Hepatocyte (in vitro differentiated cells): Measurements from ENCODE around the gene SMC5. TPM values are rescaled to one million over a fixed set of nuclear protein-coding genes. Genes with fewer than 3 reads are reported as not detected.
A peak's percentile ranks its signal among the peaks of the same experiment; 100 is the strongest.
"Not testable (repeated sequence)": the region's sequence is repeated elsewhere in the genome, so short reads cannot be mapped to it uniquely, and the experiment has no call there.

ENCODE experiments used
- DNase-seq: peaks from one replicate; pipeline ENCODE4 v3.0.0-alpha.2; 2016; ENCODE audit warnings: low spot score
- H2AFZ ChIP-seq: fragments of 200-600 bp; sonication (generic); 2 replicates; pipeline ENCODE4 v1.6.0; 2016; ENCODE audit warnings: antibody characterized with exemption, mild to moderate bottlenecking
- H3K27ac ChIP-seq: fragments of 200-600 bp; sonication (generic); 2 replicates; pipeline ENCODE4 v1.5.1; 2016; ENCODE audit warnings: mild to moderate bottlenecking
- H3K27me3 ChIP-seq: fragments of 200-600 bp; sonication (generic); 2 replicates; pipeline ENCODE4 v1.6.1; 2016
- H3K36me3 ChIP-seq: fragments of 200-600 bp; sonication (generic); replicated peaks from 2 replicates; pipeline ENCODE4 v1.5.1; 2016; ENCODE audit warnings: low read depth; ENCODE audit not compliant: insufficient read depth
- H3K4me1 ChIP-seq: fragments of 200-600 bp; sonication (generic); 2 replicates; pipeline ENCODE4 v1.5.1; 2016; ENCODE audit warnings: mild to moderate bottlenecking, moderate library complexity; ENCODE audit not compliant: insufficient read depth
- H3K4me2 ChIP-seq: fragments of 200-600 bp; sonication (generic); 2 replicates; pipeline ENCODE4 v1.6.0; 2016
- H3K4me3 ChIP-seq: fragments of 200-600 bp; sonication (generic); 2 replicates; pipeline ENCODE4 v1.5.1; 2016; ENCODE audit warnings: mild to moderate bottlenecking
- H3K79me2 ChIP-seq: fragments of 200-600 bp; sonication (generic); 2 replicates; pipeline ENCODE4 v1.6.0; 2017; ENCODE audit warnings: mild to moderate bottlenecking
- H3K9me2 ChIP-seq: fragments of 200-600 bp; sonication (generic); replicated peaks from 2 replicates; pipeline ENCODE4 v1.6.0; 2017; ENCODE audit warnings: mild to moderate bottlenecking; ENCODE audit not compliant: insufficient read depth
- H3K9me3 ChIP-seq: fragments of 200-600 bp; sonication (generic); 2 replicates; pipeline ENCODE4 v1.5.1; 2016; ENCODE audit warnings: low read depth, mild to moderate bottlenecking
- H4K20me1 ChIP-seq: fragments of 200-600 bp; sonication (generic); 2 replicates; pipeline ENCODE4 v1.6.0; 2016; ENCODE audit warnings: mild to moderate bottlenecking; ENCODE audit not compliant: insufficient read depth, poor library complexity, severe bottlenecking
- CTCF ChIP-seq: fragments of 200-600 bp; sonication (generic); IDR thresholded peaks from 2 replicates; pipeline ENCODE4 v1.5.1; 2016; ENCODE audit warnings: antibody characterized with exemption, mild to moderate bottlenecking; ENCODE audit not compliant: poor library complexity
- EZH2 ChIP-seq: fragments of 200-600 bp; sonication (generic); IDR thresholded peaks from 2 replicates; pipeline ENCODE4 v1.6.1; 2016; ENCODE audit warnings: antibody characterized with exemption, mild to moderate bottlenecking, borderline replicate concordance
- EZH2phosphoT487 ChIP-seq: fragments of 200-600 bp; sonication (generic); IDR thresholded peaks from one replicate; pipeline ENCODE4 v1.6.1; 2018; ENCODE audit warnings: antibody characterized with exemption, mild to moderate bottlenecking, low read depth, moderate library complexity; ENCODE audit not compliant: unreplicated experiment, severe bottlenecking
- WGBS: methylation state at CpG from one replicate; pipeline ENCODE4 v1.1.6; 2016; ENCODE audit warnings: low lambda C conversion rate; ENCODE audit errors: missing lambda C conversion rate; 5-methylcytosine and 5-hydroxymethylcytosine counted together
- polyA plus RNA-seq: library from polyadenylated mRNA; unstranded; fragments of >200 nt; fragmentation: Nextera tagmentation; extraction: Ambion mirVana; gene quantifications from 2 replicates; pipeline ENCODE4 v1.2.1, GENCODE V29; 2016
- total RNA-seq: library from RNA; depleted of rRNA; stranded (reverse); fragments of >200 nt; gene quantifications from 2 replicates; pipeline ENCODE4 v1.2.3, GENCODE V29; 2014

The SMC5 gene
- total and polyA plus RNA-seq, 2 experiments from 2014 or later, result 14.9 to 30.7 TPM

GRCh38 chr9:70229026-70229425, 29.8 kb upstream of the SMC5 start:
- H3K9me2 ChIP-seq, result no peaks in the 10 kb centered on the region
- no peak overlapping the region for H2AFZ ChIP-seq
- no peaks in the 10 kb centered on the region for H4K20me1 ChIP-seq
- H3K4me1 ChIP-seq, result no peaks in the 10 kb centered on the region
- 60% methylated on average over 4 of the region's 4 CpGs for WGBS
- no peaks in the 10 kb centered on the region for H3K36me3 ChIP-seq
- peak overlapping the region; percentile 30 for H3K27ac ChIP-seq
- peak overlapping the region; percentile 49 for H3K4me2 ChIP-seq
- H3K4me3 ChIP-seq, result no peak overlapping the region
- TF ChIP-seq EZH2, result no peak
- no peak for TF ChIP-seq CTCF
- TF ChIP-seq EZH2phosphoT487, result no peak
- H3K79me2 ChIP-seq, result no peaks in the 10 kb centered on the region
- no peaks in the 10 kb centered on the region for H3K9me3 ChIP-seq
- peak; percentile 14 for DNase-seq
- no peaks in the 10 kb centered on the region for H3K27me3 ChIP-seq

GRCh38 chr9:70229579-70229978, 29.2 kb upstream of the SMC5 start:
- no peaks in the 10 kb centered on the region for H3K9me3 ChIP-seq
- DNase-seq, result no peak
- H3K9me2 ChIP-seq, result no peaks in the 10 kb centered on the region
- H3K79me2 ChIP-seq, result no peaks in the 10 kb centered on the region
- no peak overlapping the region for H3K4me3 ChIP-seq
- 35% methylated on average over 3 of the region's 3 CpGs for WGBS
- H2AFZ ChIP-seq, result no peak overlapping the region
- H3K27ac ChIP-seq, result no peak overlapping the region
- H3K36me3 ChIP-seq, result no peaks in the 10 kb centered on the region
- H3K27me3 ChIP-seq, result no peaks in the 10 kb centered on the region
- TF ChIP-seq CTCF (peak; percentile 55), EZH2phosphoT487 (no peak), EZH2 (no peak)
- peak overlapping the region; percentile 49 for H3K4me2 ChIP-seq
- H4K20me1 ChIP-seq, result no peaks in the 10 kb centered on the region
- H3K4me1 ChIP-seq, result no peaks in the 10 kb centered on the region

- Histone ChIP-seq H3K27ac (no peak overlapping the region), H3K4me3 (no peak overlapping the region), H4K20me1 (no peaks in the 10 kb centered on the region), H3K79me2 (no peaks in the 10 kb centered on the region), H3K9me2 (no peaks in the 10 kb centered on the region), H3K9me3 (no peaks in the 10 kb centered on the region), H3K36me3 (no peaks in the 10 kb centered on the region), H3K4me1 (no peaks in the 10 kb centered on the region), H2AFZ (no peak overlapping the region), H3K4me2 (no peak overlapping the region), H3K27me3 (no peaks in the 10 kb centered on the region)
- no peak for DNase-seq
- no peak for TF ChIP-seq CTCF
- no peak for TF ChIP-seq EZH2
- no peak for TF ChIP-seq EZH2phosphoT487
- 60% methylated on average over 4 of the region's 4 CpGs for WGBS
These were observed 26.3 kb upstream of the SMC5 start for GRCh38 chr9:70232476-70232875.

GRCh38 chr9:70234208-70234607, 24.6 kb upstream of the SMC5 start:
- not testable (repeated sequence) for H3K27ac ChIP-seq, H3K79me2 ChIP-seq, H3K36me3 ChIP-seq, H2AFZ ChIP-seq, H3K4me2 ChIP-seq, H4K20me1 ChIP-seq, H3K9me2 ChIP-seq, H3K9me3 ChIP-seq, DNase-seq, H3K4me3 ChIP-seq, H3K27me3 ChIP-seq, H3K4me1 ChIP-seq
- WGBS, result 91% methylated on average over 9 of the region's 9 CpGs

GRCh38 chr9:70245952-70246351, 12.8 kb upstream of the SMC5 start:
- not testable (repeated sequence) for H3K4me1 ChIP-seq, H3K27me3 ChIP-seq, H3K4me2 ChIP-seq, H3K9me3 ChIP-seq, H3K4me3 ChIP-seq, H3K27ac ChIP-seq, H2AFZ ChIP-seq, H3K9me2 ChIP-seq, DNase-seq, H3K36me3 ChIP-seq, H4K20me1 ChIP-seq
- 93% methylated on average over 1 of the region's 1 CpG for WGBS
- H3K79me2 ChIP-seq, result peaks cover 13% of the 10 kb centered on the region
